HEK293 (cell line): ENCODE results near the gene SUPV3L1.
A peak's percentile ranks its signal among the peaks of the same experiment; 100 is the strongest.

ENCODE experiments used
- CTCF ChIA-PET: fragments of 350-600 bp; formaldehyde crosslinking; extraction: SDS; loops from one replicate; lab custom pipeline; 2021; ENCODE audit warnings: antibody characterized with exemption; lab: Yijun Ruan, JAX
- POLR2A ChIA-PET: fragments of 300-600 bp; formaldehyde crosslinking; extraction: SDS; loops from one replicate; lab custom pipeline; 2020; ENCODE audit warnings: antibody characterized with exemption, inconsistent platforms; lab: Yijun Ruan, JAX
- H3K27ac ChIP-seq: fragments of 200-500 bp; sonication (Bioruptor generic); 2 replicates; pipeline ENCODE4 v1.5.1; 2014; ENCODE audit warnings: low read depth, low read length, control low read depth, inconsistent platforms; ENCODE audit errors: extremely low read depth
- H3K36me3 ChIP-seq, 2 experiments: fragments of 200-500 bp in 1 of 2; sonication (Bioruptor generic) in 1 of 2; 1 replicate in 1 of 2; 2 replicates in 1 of 2; pipeline ENCODE4 v1.5.1; 2014 to 2017; ENCODE audit warnings: inconsistent platforms in 2 of 2, low read length in 2 of 2; ENCODE audit not compliant: control insufficient read depth in 2 of 2, insufficient read depth in 1 of 2
- H3K4me1 ChIP-seq: fragments of 200-500 bp; sonication (Bioruptor generic); 2 replicates; pipeline ENCODE4 v1.5.1; 2014; ENCODE audit warnings: mild to moderate bottlenecking, low read length, inconsistent platforms; ENCODE audit not compliant: control insufficient read depth, insufficient read depth
- H3K4me3 ChIP-seq: 2 replicates; pipeline ENCODE4 v1.5.1; 2011; ENCODE audit warnings: low read depth, mild to moderate bottlenecking, control low read depth, low read length, moderate library complexity
- H3K9me3 ChIP-seq: fragments of 200-500 bp; sonication (Bioruptor generic); 2 replicates; pipeline ENCODE4 v1.5.1; 2014; ENCODE audit warnings: low read depth, low read length, inconsistent platforms; ENCODE audit not compliant: control insufficient read depth, insufficient read depth
- HOXD13 ChIP-seq: sonication (generic); formaldehyde crosslinking; IDR thresholded peaks from 2 replicates; pipeline ENCODE4 v1.8.0; 2022; ENCODE audit warnings: missing genetic modification reagents, borderline replicate concordance
- KLF1 ChIP-seq: fragments of 450-650 bp; formaldehyde crosslinking; IDR thresholded peaks from 2 replicates; pipeline ENCODE4 v1.5.1; 2016; ENCODE audit warnings: missing biosample characterization, missing genetic modification characterization
- KLF8 ChIP-seq: fragments of 450-650 bp; formaldehyde crosslinking; IDR thresholded peaks from 2 replicates; pipeline ENCODE4 v1.5.1; 2016; ENCODE audit warnings: missing biosample characterization, missing genetic modification characterization
- MEIS1 ChIP-seq: sonication (generic); formaldehyde crosslinking; IDR thresholded peaks from 2 replicates; pipeline ENCODE4 v1.8.1; 2022; ENCODE audit warnings: missing genetic modification reagents, mild to moderate bottlenecking, borderline replicate concordance
- PRDM1 ChIP-seq: fragments of 450-650 bp; formaldehyde crosslinking; IDR thresholded peaks from 2 replicates; pipeline ENCODE4; 2016; ENCODE audit warnings: missing biosample characterization, missing genetic modification characterization
- TCF7L2 ChIP-seq: IDR thresholded peaks from 2 replicates; pipeline ENCODE4 v1.6.1; 2011; ENCODE audit warnings: low read depth, mild to moderate bottlenecking, inconsistent platforms, low read length, moderate library complexity, borderline replicate concordance
- ZNF112 ChIP-seq: fragments of 450-650 bp; formaldehyde crosslinking; IDR thresholded peaks from 2 replicates; pipeline ENCODE4 v1.5.0; 2017; ENCODE audit warnings: missing biosample characterization, missing genetic modification characterization
- ZNF138 ChIP-seq: fragments of 450-650 bp; formaldehyde crosslinking; IDR thresholded peaks from 2 replicates; pipeline ENCODE4 v1.5.1; 2016; ENCODE audit warnings: missing biosample characterization, missing genetic modification characterization, borderline replicate concordance
- ZNF239 ChIP-seq: fragments of 450-650 bp; formaldehyde crosslinking; IDR thresholded peaks from 2 replicates; pipeline ENCODE4 v1.5.1; 2016; ENCODE audit warnings: missing biosample characterization, missing genetic modification characterization
- ZNF514 ChIP-seq: fragments of 450-650 bp; formaldehyde crosslinking; IDR thresholded peaks from 2 replicates; pipeline ENCODE4 v1.5.1; 2016; ENCODE audit warnings: missing biosample characterization, missing genetic modification characterization
- ZNF600 ChIP-seq: fragments of 450-650 bp; formaldehyde crosslinking; IDR thresholded peaks from 2 replicates; pipeline ENCODE4 v1.5.1; 2016; ENCODE audit warnings: missing biosample characterization, missing genetic modification characterization
- ZNF76 ChIP-seq: fragments of 450-650 bp; formaldehyde crosslinking; IDR thresholded peaks from 2 replicates; pipeline ENCODE4; 2016; ENCODE audit warnings: low read depth, missing biosample characterization, missing genetic modification characterization, borderline replicate concordance
- TF ChIP-seq, protein P1 (sequence below): fragments of 450-650 bp; formaldehyde crosslinking; IDR thresholded peaks from 2 replicates; pipeline ENCODE4 v1.5.1; 2016; ENCODE audit warnings: missing biosample characterization, missing genetic modification characterization
- TF ChIP-seq, protein P2 (sequence below): fragments of 450-650 bp; formaldehyde crosslinking; IDR thresholded peaks from 2 replicates; pipeline ENCODE4 v1.5.1; 2017; ENCODE audit warnings: missing biosample characterization, mild to moderate bottlenecking, missing genetic modification characterization, moderate library complexity
- TF ChIP-seq, protein P3 (sequence below): fragments of 450-650 bp; formaldehyde crosslinking; IDR thresholded peaks from 2 replicates; pipeline ENCODE4 v1.5.1; 2016; ENCODE audit warnings: missing biosample characterization, missing genetic modification characterization
- TF ChIP-seq, protein P4 (sequence below): fragments of 450-650 bp; IDR thresholded peaks from 2 replicates; pipeline ENCODE4 v1.5.1; 2018; ENCODE audit warnings: missing biosample characterization, mild to moderate bottlenecking, missing genetic modification characterization
- TF ChIP-seq, protein P5 (sequence below): fragments of 450-650 bp; formaldehyde crosslinking; IDR thresholded peaks from 2 replicates; pipeline ENCODE4 v1.5.1; 2016; ENCODE audit warnings: missing biosample characterization, missing genetic modification characterization
- TF ChIP-seq, protein P6 (sequence below): fragments of 450-650 bp; formaldehyde crosslinking; IDR thresholded peaks from 2 replicates; pipeline ENCODE4 v1.5.1; 2016; ENCODE audit warnings: missing biosample characterization, missing genetic modification characterization

SUPV3L1 gene

DNA sequence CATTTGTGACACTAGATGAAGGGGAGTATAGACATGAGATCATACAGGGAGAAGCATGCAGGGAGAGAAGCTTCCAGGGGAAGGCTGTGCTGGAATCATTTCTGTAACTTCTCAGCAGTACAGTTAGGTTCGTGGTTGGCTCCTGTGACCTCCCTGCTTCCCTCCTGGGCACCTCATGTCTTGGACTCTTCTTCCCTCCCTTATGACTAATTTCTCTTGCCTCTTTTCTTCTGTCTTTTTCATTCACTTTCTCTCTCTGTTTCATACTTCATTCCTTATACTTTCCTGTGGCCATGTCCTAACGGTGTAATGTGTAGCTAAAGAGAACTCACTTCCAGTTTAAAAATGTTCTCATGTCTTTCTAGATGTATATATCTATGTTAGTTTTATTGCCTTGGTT lies 21.0 kb downstream of the SUPV3L1 start (continued):
- TF ChIP-seq, protein P1, sequence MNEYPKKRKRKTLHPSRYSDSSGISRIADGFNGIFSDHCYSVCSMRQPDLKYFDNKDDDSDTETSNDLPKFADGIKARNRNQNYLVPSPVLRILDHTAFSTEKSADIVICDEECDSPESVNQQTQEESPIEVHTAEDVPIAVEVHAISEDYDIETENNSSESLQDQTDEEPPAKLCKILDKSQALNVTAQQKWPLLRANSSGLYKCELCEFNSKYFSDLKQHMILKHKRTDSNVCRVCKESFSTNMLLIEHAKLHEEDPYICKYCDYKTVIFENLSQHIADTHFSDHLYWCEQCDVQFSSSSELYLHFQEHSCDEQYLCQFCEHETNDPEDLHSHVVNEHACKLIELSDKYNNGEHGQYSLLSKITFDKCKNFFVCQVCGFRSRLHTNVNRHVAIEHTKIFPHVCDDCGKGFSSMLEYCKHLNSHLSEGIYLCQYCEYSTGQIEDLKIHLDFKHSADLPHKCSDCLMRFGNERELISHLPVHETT (tag by site-specific recombination), result no peak
- TF ChIP-seq ZNF514, result no peak
- no peak for TF ChIP-seq ZNF112 (tag by site-specific recombination)
- TF ChIP-seq PRDM1 (tag by site-specific recombination), result peak; percentile 84

DNA sequence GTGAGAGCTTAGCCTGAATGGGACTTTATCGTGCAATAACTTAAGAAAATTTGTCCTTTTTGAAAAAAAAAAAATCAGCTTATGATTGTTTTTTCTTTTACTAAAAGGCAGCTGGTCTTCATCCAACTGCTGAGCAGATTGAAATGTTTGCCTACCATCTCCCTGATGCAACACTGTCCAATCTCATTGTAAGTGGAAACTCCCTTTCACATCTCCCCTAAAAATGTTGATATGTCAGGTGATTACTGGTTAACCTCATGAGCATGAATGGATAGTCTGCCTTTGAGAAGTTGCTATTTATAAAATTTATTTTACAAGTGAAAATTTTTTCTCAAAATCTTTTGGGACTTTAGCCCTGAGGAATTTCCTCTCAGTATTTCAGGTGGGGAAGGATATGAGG lies 22.3 kb downstream of the SUPV3L1 start:
- no peak overlapping the region for H3K27ac ChIP-seq
- POLR2A ChIA-PET, result no interaction called here

DNA sequence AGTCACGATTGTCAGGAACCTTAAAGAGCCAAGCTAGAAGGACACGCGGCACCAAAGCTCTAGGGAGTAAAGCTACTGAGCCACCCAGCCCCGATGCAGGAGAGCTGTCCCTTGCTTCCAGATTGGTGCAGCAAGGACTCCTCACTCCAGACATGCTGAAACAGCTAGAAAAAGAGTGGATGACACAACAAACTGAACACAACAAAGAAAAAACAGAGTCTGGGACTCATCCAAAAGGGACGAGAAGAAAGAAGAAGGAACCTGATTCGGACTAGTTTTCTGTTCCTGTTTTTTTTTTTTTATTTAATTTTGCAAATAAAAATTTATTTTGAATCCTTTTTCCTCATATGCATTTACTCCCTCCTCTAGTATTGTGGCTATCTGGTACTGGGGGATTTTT lies 28.7 kb downstream of the SUPV3L1 start:
- POLR2A ChIA-PET, result no interaction called here
- Histone ChIP-seq H3K4me3 (no peak overlapping the region), H3K9me3 (no peaks in the 10 kb centered on the region), H3K36me3 (peaks cover 23 to 50% of the 10 kb centered on the region in 2 experiments), H3K4me1 (0 out of 2 replicates have a peak, but pooled peaks cover 3% of the 10 kb centered on the region), H3K27ac (no peak overlapping the region)
- TF ChIP-seq ZNF600 (tag by site-specific recombination) (no peak), KLF8 (tag by site-specific recombination) (no peak)
- TF ChIP-seq, protein P2, sequence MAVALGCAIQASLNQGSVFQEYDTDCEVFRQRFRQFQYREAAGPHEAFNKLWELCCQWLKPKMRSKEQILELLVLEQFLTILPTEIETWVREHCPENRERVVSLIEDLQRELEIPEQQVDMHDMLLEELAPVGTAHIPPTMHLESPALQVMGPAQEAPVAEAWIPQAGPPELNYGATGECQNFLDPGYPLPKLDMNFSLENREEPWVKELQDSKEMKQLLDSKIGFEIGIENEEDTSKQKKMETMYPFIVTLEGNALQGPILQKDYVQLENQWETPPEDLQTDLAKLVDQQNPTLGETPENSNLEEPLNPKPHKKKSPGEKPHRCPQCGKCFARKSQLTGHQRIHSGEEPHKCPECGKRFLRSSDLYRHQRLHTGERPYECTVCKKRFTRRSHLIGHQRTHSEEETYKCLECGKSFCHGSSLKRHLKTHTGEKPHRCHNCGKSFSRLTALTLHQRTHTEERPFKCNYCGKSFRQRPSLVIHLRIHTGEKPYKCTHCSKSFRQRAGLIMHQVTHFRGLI (tag by site-specific recombination), result no peak
- CTCF ChIA-PET, result interaction anchor here (0.6 kb wide), 1 partner anchor 184 kb away, joined by 6 read pairs; no protein-coding TSS in a partner anchor

More for the DNA sequence above, 22.3 kb downstream of the SUPV3L1 start:
- TF ChIP-seq, protein P3, sequence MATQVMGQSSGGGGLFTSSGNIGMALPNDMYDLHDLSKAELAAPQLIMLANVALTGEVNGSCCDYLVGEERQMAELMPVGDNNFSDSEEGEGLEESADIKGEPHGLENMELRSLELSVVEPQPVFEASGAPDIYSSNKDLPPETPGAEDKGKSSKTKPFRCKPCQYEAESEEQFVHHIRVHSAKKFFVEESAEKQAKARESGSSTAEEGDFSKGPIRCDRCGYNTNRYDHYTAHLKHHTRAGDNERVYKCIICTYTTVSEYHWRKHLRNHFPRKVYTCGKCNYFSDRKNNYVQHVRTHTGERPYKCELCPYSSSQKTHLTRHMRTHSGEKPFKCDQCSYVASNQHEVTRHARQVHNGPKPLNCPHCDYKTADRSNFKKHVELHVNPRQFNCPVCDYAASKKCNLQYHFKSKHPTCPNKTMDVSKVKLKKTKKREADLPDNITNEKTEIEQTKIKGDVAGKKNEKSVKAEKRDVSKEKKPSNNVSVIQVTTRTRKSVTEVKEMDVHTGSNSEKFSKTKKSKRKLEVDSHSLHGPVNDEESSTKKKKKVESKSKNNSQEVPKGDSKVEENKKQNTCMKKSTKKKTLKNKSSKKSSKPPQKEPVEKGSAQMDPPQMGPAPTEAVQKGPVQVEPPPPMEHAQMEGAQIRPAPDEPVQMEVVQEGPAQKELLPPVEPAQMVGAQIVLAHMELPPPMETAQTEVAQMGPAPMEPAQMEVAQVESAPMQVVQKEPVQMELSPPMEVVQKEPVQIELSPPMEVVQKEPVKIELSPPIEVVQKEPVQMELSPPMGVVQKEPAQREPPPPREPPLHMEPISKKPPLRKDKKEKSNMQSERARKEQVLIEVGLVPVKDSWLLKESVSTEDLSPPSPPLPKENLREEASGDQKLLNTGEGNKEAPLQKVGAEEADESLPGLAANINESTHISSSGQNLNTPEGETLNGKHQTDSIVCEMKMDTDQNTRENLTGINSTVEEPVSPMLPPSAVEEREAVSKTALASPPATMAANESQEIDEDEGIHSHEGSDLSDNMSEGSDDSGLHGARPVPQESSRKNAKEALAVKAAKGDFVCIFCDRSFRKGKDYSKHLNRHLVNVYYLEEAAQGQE, result no peak
- TF ChIP-seq ZNF239 (tag by site-specific recombination), result no peak
- no peak overlapping the region for H3K4me3 ChIP-seq
- H3K36me3 ChIP-seq, result peaks cover 41 to 67% of the 10 kb centered on the region in 2 experiments
- CTCF ChIA-PET, result no interaction called here
- H3K4me1 ChIP-seq, result no peaks in the 10 kb centered on the region
- H3K9me3 ChIP-seq, result no peaks in the 10 kb centered on the region

DNA sequence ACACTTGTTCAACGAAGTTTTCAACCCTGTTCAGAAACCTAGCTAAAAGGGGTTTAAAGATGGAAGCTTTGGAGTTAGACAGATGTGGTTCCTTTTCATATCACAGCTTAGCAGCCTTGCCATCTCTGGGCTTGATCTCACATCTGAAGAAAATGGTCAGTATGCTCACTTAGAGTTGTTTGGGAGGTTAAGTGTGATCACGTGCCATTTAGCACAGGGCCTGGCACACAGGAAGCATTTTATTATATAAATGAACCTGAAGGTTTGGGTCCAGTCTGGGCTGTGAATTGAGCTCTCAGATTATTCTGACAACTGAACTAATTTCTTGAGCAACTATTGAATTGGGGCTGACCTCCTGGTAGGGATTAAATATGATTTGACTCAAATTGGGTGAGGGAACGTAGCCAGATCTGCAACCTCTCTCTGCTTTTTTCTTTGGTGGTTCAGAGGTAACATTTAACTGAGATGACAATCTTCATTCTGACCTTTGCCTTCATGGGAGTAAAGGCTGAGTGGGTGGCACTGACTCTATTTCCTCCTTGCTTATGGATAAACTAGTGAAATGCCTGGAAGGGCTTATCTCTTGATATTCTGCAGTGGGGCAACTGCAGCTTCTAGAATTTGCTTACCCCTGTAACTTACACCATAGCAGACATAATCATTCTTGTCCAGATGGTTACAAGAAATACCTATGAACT lies 29.9 kb downstream of the SUPV3L1 start:
- CTCF ChIA-PET, result interaction anchor here (0.7 kb wide), 1 partner anchor 197 kb away, joined by 3 read pairs; no protein-coding TSS in a partner anchor
- POLR2A ChIA-PET, result no interaction called here
- TF ChIP-seq, protein P4, sequence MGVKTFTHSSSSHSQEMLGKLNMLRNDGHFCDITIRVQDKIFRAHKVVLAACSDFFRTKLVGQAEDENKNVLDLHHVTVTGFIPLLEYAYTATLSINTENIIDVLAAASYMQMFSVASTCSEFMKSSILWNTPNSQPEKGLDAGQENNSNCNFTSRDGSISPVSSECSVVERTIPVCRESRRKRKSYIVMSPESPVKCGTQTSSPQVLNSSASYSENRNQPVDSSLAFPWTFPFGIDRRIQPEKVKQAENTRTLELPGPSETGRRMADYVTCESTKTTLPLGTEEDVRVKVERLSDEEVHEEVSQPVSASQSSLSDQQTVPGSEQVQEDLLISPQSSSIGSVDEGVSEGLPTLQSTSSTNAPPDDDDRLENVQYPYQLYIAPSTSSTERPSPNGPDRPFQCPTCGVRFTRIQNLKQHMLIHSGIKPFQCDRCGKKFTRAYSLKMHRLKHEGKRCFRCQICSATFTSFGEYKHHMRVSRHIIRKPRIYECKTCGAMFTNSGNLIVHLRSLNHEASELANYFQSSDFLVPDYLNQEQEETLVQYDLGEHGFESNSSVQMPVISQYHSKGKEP (tag by site-specific recombination), result no peak
- TF ChIP-seq, protein P5, sequence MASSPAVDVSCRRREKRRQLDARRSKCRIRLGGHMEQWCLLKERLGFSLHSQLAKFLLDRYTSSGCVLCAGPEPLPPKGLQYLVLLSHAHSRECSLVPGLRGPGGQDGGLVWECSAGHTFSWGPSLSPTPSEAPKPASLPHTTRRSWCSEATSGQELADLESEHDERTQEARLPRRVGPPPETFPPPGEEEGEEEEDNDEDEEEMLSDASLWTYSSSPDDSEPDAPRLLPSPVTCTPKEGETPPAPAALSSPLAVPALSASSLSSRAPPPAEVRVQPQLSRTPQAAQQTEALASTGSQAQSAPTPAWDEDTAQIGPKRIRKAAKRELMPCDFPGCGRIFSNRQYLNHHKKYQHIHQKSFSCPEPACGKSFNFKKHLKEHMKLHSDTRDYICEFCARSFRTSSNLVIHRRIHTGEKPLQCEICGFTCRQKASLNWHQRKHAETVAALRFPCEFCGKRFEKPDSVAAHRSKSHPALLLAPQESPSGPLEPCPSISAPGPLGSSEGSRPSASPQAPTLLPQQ (tag by site-specific recombination), result no peak
- no peak for TF ChIP-seq ZNF138
- TF ChIP-seq TCF7L2, result no peak
- no peak for TF ChIP-seq KLF1 (tag by site-specific recombination)
- no peak for TF ChIP-seq ZNF239 (tag by site-specific recombination)
- TF ChIP-seq, protein P6, sequence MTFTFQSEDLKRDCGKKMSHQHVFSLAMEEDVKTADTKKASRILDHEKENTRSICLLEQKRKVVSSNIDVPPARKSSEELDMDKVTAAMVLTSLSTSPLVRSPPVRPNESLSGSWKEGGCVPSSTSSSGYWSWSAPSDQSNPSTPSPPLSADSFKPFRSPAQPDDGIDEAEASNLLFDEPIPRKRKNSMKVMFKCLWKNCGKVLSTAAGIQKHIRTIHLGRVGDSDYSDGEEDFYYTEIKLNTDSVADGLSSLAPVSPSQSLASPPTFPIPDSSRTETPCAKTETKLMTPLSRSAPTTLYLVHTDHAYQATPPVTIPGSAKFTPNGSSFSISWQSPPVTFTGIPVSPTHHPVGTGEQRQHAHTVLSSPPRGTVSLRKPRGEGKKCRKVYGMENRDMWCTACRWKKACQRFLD (tag by site-specific recombination), result no peak
- TF ChIP-seq MEIS1, result no peak
- TF ChIP-seq HOXD13 (CRISPR knock-in tag), result no peak
- no peak for TF ChIP-seq ZNF76 (tag by site-specific recombination)
- Histone ChIP-seq H3K9me3 (no peaks in the 10 kb centered on the region), H3K4me1 (0 out of 2 replicates have a peak, but pooled peaks cover 7% of the 10 kb centered on the region), H3K36me3 (peaks cover 11 to 39% of the 10 kb centered on the region in 2 experiments), H3K4me3 (no peak overlapping the region), H3K27ac (no peak overlapping the region)
